IPS DF 19.7 (cell line): ENCODE results near the gene PCDHA10.

Experiments
- DNase-seq: peaks from one replicate; pipeline ENCODE4 v3.0.0-alpha.2; 2013; ENCODE audit warnings: low read depth, low spot score

PCDHA10 gene

GRCh38 chr5:140883927-140884697, 28.4 kb downstream of the PCDHA10 start:
- no peak for DNase-seq

- DNase-seq: no peak
Observed at GRCh38 chr5:140916325-140916724, 60.6 kb downstream of the PCDHA10 start.
